ENCODE data around the gene HKDC1. TPM values are rescaled to one million over a fixed set of nuclear protein-coding genes. Genes with fewer than 3 reads are reported as not detected.

Gene HKDC1
- total and polyA plus RNA-seq, 10 of the 15 experiments (the other 5 are each of a cell fraction or from before 2014, with no cell fraction given) = 0.04 to 0.34 (median 0.13) TPM; not detected in 5

DNA sequence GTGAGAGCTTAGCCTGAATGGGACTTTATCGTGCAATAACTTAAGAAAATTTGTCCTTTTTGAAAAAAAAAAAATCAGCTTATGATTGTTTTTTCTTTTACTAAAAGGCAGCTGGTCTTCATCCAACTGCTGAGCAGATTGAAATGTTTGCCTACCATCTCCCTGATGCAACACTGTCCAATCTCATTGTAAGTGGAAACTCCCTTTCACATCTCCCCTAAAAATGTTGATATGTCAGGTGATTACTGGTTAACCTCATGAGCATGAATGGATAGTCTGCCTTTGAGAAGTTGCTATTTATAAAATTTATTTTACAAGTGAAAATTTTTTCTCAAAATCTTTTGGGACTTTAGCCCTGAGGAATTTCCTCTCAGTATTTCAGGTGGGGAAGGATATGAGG lies 17.8 kb upstream of the HKDC1 start (continued):
- TF ChIP-seq, protein P1, sequence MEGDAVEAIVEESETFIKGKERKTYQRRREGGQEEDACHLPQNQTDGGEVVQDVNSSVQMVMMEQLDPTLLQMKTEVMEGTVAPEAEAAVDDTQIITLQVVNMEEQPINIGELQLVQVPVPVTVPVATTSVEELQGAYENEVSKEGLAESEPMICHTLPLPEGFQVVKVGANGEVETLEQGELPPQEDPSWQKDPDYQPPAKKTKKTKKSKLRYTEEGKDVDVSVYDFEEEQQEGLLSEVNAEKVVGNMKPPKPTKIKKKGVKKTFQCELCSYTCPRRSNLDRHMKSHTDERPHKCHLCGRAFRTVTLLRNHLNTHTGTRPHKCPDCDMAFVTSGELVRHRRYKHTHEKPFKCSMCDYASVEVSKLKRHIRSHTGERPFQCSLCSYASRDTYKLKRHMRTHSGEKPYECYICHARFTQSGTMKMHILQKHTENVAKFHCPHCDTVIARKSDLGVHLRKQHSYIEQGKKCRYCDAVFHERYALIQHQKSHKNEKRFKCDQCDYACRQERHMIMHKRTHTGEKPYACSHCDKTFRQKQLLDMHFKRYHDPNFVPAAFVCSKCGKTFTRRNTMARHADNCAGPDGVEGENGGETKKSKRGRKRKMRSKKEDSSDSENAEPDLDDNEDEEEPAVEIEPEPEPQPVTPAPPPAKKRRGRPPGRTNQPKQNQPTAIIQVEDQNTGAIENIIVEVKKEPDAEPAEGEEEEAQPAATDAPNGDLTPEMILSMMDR (IDR thresholded peaks at IDR 0.05 in 2 of 3, conservative IDR thresholded peaks at IDR 0.05 in 1 of 3; ENCODE audit: control insufficient read depth in 2 of 3, extremely low read depth in 1 of 3, insufficient read depth in 1 of 3, low read depth in 3 of 3, low read length in 3 of 3) = no peak
- TF ChIP-seq, protein P2, sequence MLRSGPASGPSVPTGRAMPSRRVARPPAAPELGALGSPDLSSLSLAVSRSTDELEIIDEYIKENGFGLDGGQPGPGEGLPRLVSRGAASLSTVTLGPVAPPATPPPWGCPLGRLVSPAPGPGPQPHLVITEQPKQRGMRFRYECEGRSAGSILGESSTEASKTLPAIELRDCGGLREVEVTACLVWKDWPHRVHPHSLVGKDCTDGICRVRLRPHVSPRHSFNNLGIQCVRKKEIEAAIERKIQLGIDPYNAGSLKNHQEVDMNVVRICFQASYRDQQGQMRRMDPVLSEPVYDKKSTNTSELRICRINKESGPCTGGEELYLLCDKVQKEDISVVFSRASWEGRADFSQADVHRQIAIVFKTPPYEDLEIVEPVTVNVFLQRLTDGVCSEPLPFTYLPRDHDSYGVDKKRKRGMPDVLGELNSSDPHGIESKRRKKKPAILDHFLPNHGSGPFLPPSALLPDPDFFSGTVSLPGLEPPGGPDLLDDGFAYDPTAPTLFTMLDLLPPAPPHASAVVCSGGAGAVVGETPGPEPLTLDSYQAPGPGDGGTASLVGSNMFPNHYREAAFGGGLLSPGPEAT (IDR thresholded peaks at IDR 0.05; ENCODE audit: low read depth) = peak; percentile 93
- TF ChIP-seq NRF1 (conservative IDR thresholded peaks at IDR 0.05; ENCODE audit: low read depth, low read length) = no peak
- 0 out of 2 replicates have a peak, but pooled peaks have one; percentile 28 for TF ChIP-seq ATF7 (IDR thresholded peaks at IDR 0.05; ENCODE audit: low read depth)
- TF ChIP-seq BHLHE40 (IDR thresholded peaks at IDR 0.05; ENCODE audit: borderline replicate concordance in 1 of 2, low read depth in 2 of 2, low read length in 1 of 2) = peak; percentile 55 to 67; a peak in 2 of 4 replicates

GRCh38 chr10:69208761-69209160 lies 11.4 kb upstream of the HKDC1 start:
- ChIA-PET CTCF (interaction anchor here (0.6 kb wide), 1 partner anchor 620 kb away, joined by 3 read pairs; no protein-coding TSS in a partner anchor), SMC1A (ENCODE audit: uncharacterized antibody, unreplicated experiment) (interaction anchor here (1.4 to 3.3 kb wide), 2 partner anchors 9 to 12 kb away, joined by 3 to 10 read pairs; no protein-coding TSS in a partner anchor), RAD21 (ENCODE audit: unreplicated experiment) (no interaction called here), POLR2A (interaction anchor here (0.5 to 1.1 kb wide), 4 partner anchors 20 to 286 kb away, joined by 3 to 6 read pairs (median 4); no protein-coding TSS in a partner anchor)
- Histone ChIP-seq H3K27me3 (replicated peaks in 1 of 2; ENCODE audit: control insufficient read depth in 2 of 2, insufficient read depth in 2 of 2, low read length in 1 of 2) (no peaks in the 10 kb centered on the region), H3K9me3 (replicated peaks; ENCODE audit: control insufficient read depth, insufficient read depth, low read length) (no peaks in the 10 kb centered on the region), H3K4me3 (no peak overlapping the region), H3K27ac (ENCODE audit: control insufficient read depth, insufficient read depth) (no peak overlapping the region), H3K4me2 (ENCODE audit: control insufficient read depth, insufficient read depth) (no peak overlapping the region), H2AFZ (ENCODE audit: control insufficient read depth, low read depth, low read length) (no peak overlapping the region), H4K20me1 (ENCODE audit: control insufficient read depth, insufficient read depth) (no peaks in the 10 kb centered on the region), H3K79me2 (ENCODE audit: control insufficient read depth, insufficient read depth, low read length) (no peaks in the 10 kb centered on the region; the same call in 1 of the 2 replicates), H3K4me1 (ENCODE audit: control insufficient read depth, insufficient read depth, low read length) (no peaks in the 10 kb centered on the region), H3K36me3 (ENCODE audit: control insufficient read depth in 2 of 2, insufficient read depth in 2 of 2, low read length in 1 of 2) (peaks cover 5% of the 10 kb centered on the region in 2 experiments; a peak in 3 of 4 replicates), H3K9ac (ENCODE audit: control insufficient read depth, insufficient read depth, low read length) (no peak overlapping the region)
- in situ Hi-C loops (cut with MboI) (no loop called here), intact Hi-C loops (cut with micrococcal nuclease; ENCODE audit: unreplicated experiment) (no loop called here)
- ATAC-seq (no peak), DNase-seq (ENCODE audit: low read depth, low spot score) (no peak), FAIRE-seq (no peak)
- BruUV-seq (replicated peaks) = no TSS peak
- no peak for TF ChIP-seq USF1 (IDR thresholded peaks at IDR 0.05; ENCODE audit: borderline replicate concordance, extremely low read length, insufficient read depth, low read depth, low read length)
- TF ChIP-seq CHD1 (IDR thresholded peaks at IDR 0.05; ENCODE audit: low read depth, low read length) = no peak
- TF ChIP-seq ELK1 (IDR thresholded peaks at IDR 0.05; ENCODE audit: low read depth, low read length) = no peak
- no peak for TF ChIP-seq NFYA (IDR thresholded peaks at IDR 0.05; ENCODE audit: borderline replicate concordance, low read depth, low read length)
- TF ChIP-seq RFX5 (IDR thresholded peaks at IDR 0.05; ENCODE audit: low read depth, low read length) = no peak
- no peak for TF ChIP-seq ZNF217 (IDR thresholded peaks at IDR 0.05)
- TF ChIP-seq HDAC6 (IDR thresholded peaks at IDR 0.05; ENCODE audit: unreplicated experiment) = no peak
- 98% methylated on average over 6 of the region's 6 CpGs for WGBS (ENCODE audit: insufficient coverage, insufficient replicate concordance, low lambda C conversion rate, missing lambda C conversion rate)

Data from GM12878 (cell line).